Stimulated activated CD8-positive, alpha-beta memory T cell treated with anti-CD3 and anti-CD28 coated beads, Interleukin-4, amount 100 ng/mL, for 48 hours (primary cell): ENCODE measurements around the gene PPIA.
A peak's percentile ranks its signal among the peaks of the same experiment; 100 is the strongest.
"Not testable (repeated sequence)": the region's sequence is repeated elsewhere in the genome, so short reads cannot be mapped to it uniquely, and the experiment has no call there.

Source experiments
- DNase-seq: peaks from one replicate; pipeline ENCODE4 v3.0.0-alpha.2; 2020

PPIA gene

GRCh38 chr7:44843440-44843839 lies 47.0 kb downstream of the PPIA start:
- not testable (repeated sequence) for DNase-seq

DNA sequence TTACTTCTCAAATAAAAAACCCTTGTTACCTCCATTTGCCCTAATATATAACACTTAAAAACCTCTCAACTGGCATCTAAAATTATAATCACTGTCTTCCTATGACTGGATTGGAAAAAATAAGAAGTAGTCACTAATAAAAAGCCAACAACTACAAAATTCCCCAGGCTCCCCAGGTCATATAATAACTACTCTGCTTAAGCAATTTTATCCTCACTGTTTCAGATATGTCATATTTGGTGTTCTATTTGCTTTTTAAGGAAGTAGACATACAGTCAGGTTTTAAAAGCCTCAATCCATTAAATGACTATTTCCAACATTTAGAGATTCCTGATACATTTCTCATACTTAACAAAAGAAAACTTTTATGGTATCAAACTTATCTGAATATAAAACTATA lies 49.0 kb downstream of the PPIA start:
- DNase-seq: no peak

DNA sequence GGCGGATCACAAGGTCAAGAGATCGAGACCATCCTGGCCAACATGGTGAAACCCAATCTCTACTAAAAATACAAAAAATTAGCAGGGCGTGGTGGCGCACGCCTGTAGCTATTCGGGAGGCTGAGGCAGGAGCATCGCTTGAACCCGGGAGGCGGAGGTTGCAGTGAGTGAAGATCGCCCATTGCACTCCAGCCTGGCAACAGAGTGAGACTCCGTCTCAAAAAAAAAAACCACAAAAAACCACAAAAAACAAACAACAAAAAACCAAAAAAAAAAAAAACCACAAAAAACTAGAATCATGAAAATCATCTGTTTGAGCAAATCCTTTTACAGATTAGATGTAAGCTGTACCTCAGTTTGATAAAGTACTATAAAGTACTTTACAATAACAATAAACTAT lies 49.9 kb downstream of the PPIA start:
- peak; percentile 37 for DNase-seq

DNA sequence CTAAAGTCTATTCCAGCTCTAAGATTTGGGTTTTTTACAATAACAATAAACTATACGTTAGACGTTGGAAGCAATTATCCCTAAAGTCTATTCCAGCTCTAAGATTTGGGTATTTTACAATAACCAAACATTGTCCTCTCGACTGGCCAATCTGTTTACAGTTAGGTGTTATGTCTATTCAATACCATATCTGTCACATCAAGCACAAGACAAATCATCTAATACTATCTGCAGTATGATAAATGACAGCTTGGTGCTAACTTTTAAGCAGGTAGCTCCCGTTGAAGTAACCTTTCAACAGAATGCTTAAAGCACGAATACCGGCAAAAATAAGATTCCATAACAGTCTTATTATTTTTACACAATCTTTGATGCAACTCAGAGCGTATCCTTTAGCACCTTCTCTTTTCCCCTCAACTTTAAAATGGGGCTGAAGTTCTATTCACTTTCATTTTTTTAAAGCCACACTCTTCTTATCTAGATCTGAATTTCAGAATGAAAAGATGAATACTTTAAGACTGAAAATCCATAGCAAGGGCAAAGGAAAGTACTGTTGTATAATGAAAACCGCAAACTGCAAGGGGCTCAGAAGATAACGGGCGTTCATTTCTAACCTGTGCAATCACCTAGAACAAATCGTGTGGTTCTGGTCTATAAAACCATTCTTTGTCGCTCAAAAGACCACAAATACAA lies 50.5 kb downstream of the PPIA start:
- DNase-seq: no peak

DNA sequence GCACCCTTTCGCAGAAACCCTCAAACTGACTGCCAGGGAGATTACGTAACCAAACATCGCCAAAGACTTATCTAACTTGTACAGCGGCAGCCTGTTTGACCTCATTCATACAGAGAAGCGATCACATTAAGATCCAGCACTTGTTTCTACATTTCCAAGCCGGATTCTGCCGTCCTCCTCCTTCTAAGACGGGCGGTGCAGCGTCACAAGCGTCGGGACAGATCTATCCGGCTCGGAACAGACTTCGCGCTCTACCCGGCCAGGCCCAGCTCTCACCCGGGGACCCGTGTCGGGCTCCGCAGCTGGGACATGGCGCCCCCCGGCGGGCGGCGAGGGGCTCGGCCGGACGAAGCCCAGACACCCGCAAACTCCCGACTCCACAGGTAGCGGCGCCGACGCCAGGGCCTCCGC lies 51.0 kb downstream of the PPIA start:
- peak; percentile 86 for DNase-seq

GRCh38 chr7:44847920-44848634 lies 51.6 kb downstream of the PPIA start, which contains the start of gene H2AZ2:
TSS of gene H2AZ2 (minus strand) at chr7:44848087. CDS start at chr7:44847971, 116 bp downstream.
- DNase-seq: peak; percentile 100

- DNase-seq: no peak
These were observed 52.9 kb downstream of the PPIA start for GRCh38 chr7:44849259-44849884.

- DNase-seq: no peak
These were observed 53.5 kb downstream of the PPIA start for GRCh38 chr7:44849885-44850544.

DNA sequence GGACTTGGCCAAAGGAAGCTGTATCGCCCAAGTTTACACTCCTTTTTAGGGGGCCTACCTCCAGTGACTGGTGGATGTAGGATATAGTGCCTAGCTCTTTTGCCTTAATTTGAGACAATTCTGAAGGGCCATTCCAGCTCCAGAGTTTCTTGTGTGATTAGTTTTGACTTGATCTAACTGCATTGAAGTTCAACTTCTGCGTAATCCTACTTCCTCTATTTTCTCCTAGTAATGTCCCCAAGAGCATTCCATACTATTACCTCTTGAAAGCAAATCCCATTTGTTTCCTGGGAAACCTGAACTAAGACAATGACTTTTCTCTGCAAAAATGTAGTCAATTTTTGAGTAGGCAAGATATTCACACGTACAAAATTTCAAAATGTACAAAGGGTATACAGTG lies 56.1 kb downstream of the PPIA start:
- DNase-seq: no peak
